Karpas-422 (cell line): ENCODE data around the gene THOC2. TPM values are rescaled to one million over a fixed set of nuclear protein-coding genes. Genes with fewer than 3 reads are reported as not detected.
A peak's percentile ranks its signal among the peaks of the same experiment; 100 is the strongest.
"Not testable (repeated sequence)": the region's sequence is repeated elsewhere in the genome, so short reads cannot be mapped to it uniquely, and the experiment has no call there.

Experiments used
- DNase-seq: peaks from one replicate; pipeline ENCODE4 v3.0.0-alpha.2; 2015
- H2AFZ ChIP-seq: fragments of 200-600 bp; sonication (generic); 2 replicates; pipeline ENCODE4 v1.6.1; 2014; ENCODE audit warnings: antibody characterized with exemption, low read length, mixed read lengths
- H3K27ac ChIP-seq: fragments of 200-600 bp; sonication (generic); 2 replicates; pipeline ENCODE4 v1.5.1; 2014; ENCODE audit warnings: mild to moderate bottlenecking, low read length, moderate library complexity
- H3K27me3 ChIP-seq: fragments of 200-600 bp; sonication (generic); 2 replicates; pipeline ENCODE4 v1.6.1; 2014; ENCODE audit warnings: low read length, mixed read lengths
- H3K36me3 ChIP-seq: fragments of 200-600 bp; sonication (generic); 2 replicates; pipeline ENCODE4 v1.6.1; 2014; ENCODE audit warnings: low read length, mixed read lengths; ENCODE audit not compliant: insufficient read depth
- H3K4me1 ChIP-seq: fragments of 200-600 bp; sonication (generic); 2 replicates; pipeline ENCODE4 v1.6.1; 2014; ENCODE audit warnings: mild to moderate bottlenecking, low read length, mixed read lengths
- H3K4me2 ChIP-seq: fragments of 200-600 bp; sonication (generic); 2 replicates; pipeline ENCODE4 v1.6.1; 2014; ENCODE audit warnings: low read length, low read depth, mild to moderate bottlenecking; ENCODE audit not compliant: poor library complexity, severe bottlenecking
- H3K4me3 ChIP-seq: fragments of 200-600 bp; sonication (generic); 2 replicates; pipeline ENCODE4 v1.5.1; 2014; ENCODE audit warnings: mild to moderate bottlenecking, antibody characterized with exemption, low read length, mixed read lengths
- H3K79me2 ChIP-seq: fragments of 200-600 bp; sonication (generic); 2 replicates; pipeline ENCODE4 v1.6.1; 2014; ENCODE audit warnings: mild to moderate bottlenecking, low read length, mixed read lengths
- H3K9ac ChIP-seq: fragments of 200-600 bp; sonication (generic); 2 replicates; pipeline ENCODE4 v1.6.0; 2014; ENCODE audit warnings: low read length
- H3K9me2 ChIP-seq: fragments of 200-600 bp; sonication (generic), shearing (Covaris generic); replicated peaks from 2 replicates; pipeline ENCODE4 v1.6.0; 2014; ENCODE audit warnings: mild to moderate bottlenecking, low read length, moderate library complexity; ENCODE audit not compliant: insufficient read depth
- H3K9me3 ChIP-seq: fragments of 300-700, 200-600 bp; sonication (generic); 2 replicates; pipeline ENCODE4 v1.6.1; 2014; ENCODE audit warnings: low read length, mixed read lengths
- H4K20me1 ChIP-seq: fragments of 200-600 bp; sonication (generic); 2 replicates; pipeline ENCODE4 v1.6.1; 2014; ENCODE audit warnings: mild to moderate bottlenecking, antibody characterized with exemption, low read length, low read depth; ENCODE audit not compliant: insufficient read depth
- total RNA-seq: library from RNA; depleted of rRNA; stranded (reverse); fragments of >200 nt; shearing (Covaris generic); gene quantifications from 2 replicates; pipeline ENCODE4 v1.2.3, GENCODE V29; 2014; ENCODE audit warnings: low replicate concordance

Gene THOC2
- total RNA-seq, 1 experiment from 2014 or later, result 136 TPM

DNA sequence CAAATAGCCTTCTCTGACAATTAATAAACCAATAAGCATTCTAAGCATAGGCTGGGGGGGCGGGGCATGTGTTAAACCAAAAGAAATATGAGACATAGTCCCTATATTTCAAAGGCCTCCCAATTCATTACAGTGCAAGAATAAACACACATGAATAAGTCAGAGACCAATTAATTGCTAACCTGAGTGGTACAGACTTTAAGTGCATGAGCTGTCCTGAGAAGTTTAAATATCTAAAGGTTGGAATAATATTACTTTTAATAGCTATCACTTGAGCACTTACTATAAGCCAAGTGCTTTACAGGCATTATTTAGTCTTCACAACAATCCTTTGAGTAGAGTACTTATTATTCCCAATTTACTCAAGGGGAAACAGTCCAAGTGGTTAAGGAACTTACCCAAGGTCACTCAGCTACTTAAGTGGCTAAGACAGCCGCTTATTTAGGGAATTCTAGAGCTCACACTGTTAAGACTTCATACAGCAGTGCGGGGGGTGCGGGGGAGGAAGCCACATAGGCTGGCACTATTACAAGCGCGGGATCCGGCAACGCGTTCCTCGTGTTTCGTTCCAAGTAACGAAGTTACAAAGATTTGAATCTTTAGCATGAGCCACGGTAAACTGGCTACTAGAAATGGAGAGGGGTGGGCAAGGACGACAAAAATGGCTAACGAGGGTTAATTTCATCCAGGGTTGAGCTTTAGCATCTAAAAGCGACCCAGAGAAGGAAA lies 1.4 kb downstream of the THOC2 start:
- Histone ChIP-seq H2AFZ (no peak overlapping the region), H3K36me3 (peaks cover 7% of the 10 kb centered on the region), H3K79me2 (peaks cover 68% of the 10 kb centered on the region), H3K27me3 (no peaks in the 10 kb centered on the region), H3K27ac (0 out of 2 replicates have a peak overlapping the region, but pooled peaks have one; percentile 11), H3K4me3 (peak overlapping the region; percentile 90), H4K20me1 (peaks cover 5% of the 10 kb centered on the region; the same call in 1 of the 2 replicates), H3K9me3 (no peaks in the 10 kb centered on the region), H3K4me1 (peaks cover 30% of the 10 kb centered on the region), H3K9me2 (no peaks in the 10 kb centered on the region), H3K9ac (peak overlapping the region; percentile 90), H3K4me2 (peak overlapping the region; percentile 70)
- DNase-seq, result peak; percentile 51

- Histone ChIP-seq H3K9ac (no peak overlapping the region), H3K4me1 (peaks cover 30% of the 10 kb centered on the region), H3K27ac (no peak overlapping the region), H3K4me3 (no peak overlapping the region), H3K4me2 (no peak overlapping the region), H3K9me3 (no peaks in the 10 kb centered on the region), H4K20me1 (peaks cover 5% of the 10 kb centered on the region; the same call in 1 of the 2 replicates), H3K9me2 (no peaks in the 10 kb centered on the region), H3K36me3 (peaks cover 7% of the 10 kb centered on the region), H3K27me3 (no peaks in the 10 kb centered on the region), H3K79me2 (peaks cover 97% of the 10 kb centered on the region), H2AFZ (no peak overlapping the region)
- DNase-seq, result no peak
Measured at GRCh38 chrX:123728554-123728953, 4.3 kb downstream of the THOC2 start.

DNA sequence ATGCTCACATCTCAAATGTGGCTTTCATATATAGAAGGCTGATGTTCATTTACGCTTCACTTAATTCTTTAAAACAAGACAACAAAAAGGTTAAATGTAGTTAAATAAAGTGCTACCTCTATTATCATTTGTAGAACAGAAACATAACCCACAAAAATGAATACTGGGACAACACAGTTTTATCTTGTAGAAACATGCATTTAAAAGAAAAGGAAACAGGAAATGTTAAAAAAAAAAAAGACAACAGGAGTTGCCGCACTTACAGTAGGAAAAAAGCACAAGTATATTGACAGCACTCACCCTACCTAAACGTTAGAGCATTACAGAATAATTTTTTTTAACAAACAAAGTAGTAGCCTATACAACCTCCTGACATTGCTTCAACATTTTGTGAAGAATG lies 4.8 kb downstream of the THOC2 start:
- Histone ChIP-seq H3K4me3 (no peak overlapping the region), H3K4me1 (peaks cover 27% of the 10 kb centered on the region), H3K27ac (no peak overlapping the region), H3K9me2 (no peaks in the 10 kb centered on the region), H4K20me1 (peaks cover 10% of the 10 kb centered on the region; the same call in 1 of the 2 replicates), H3K9ac (no peak overlapping the region), H3K4me2 (no peak overlapping the region), H3K79me2 (peaks cover 100% of the 10 kb centered on the region), H3K9me3 (no peaks in the 10 kb centered on the region), H2AFZ (no peak overlapping the region), H3K27me3 (no peaks in the 10 kb centered on the region), H3K36me3 (peaks cover 7% of the 10 kb centered on the region)
- DNase-seq, result no peak

GRCh38 chrX:123722193-123722592 lies 10.7 kb downstream of the THOC2 start:
- H3K9me2 ChIP-seq, H4K20me1 ChIP-seq, H2AFZ ChIP-seq, H3K4me1 ChIP-seq, H3K4me2 ChIP-seq, H3K36me3 ChIP-seq, H3K4me3 ChIP-seq, H3K27me3 ChIP-seq, H3K9me3 ChIP-seq, H3K27ac ChIP-seq, DNase-seq, H3K9ac ChIP-seq: not testable (repeated sequence)
- peaks cover 99% of the 10 kb centered on the region for H3K79me2 ChIP-seq

- no peak overlapping the region for H3K9ac ChIP-seq
- H3K4me3 ChIP-seq, result no peak overlapping the region
- H3K79me2 ChIP-seq, result peaks cover 97% of the 10 kb centered on the region
- H3K4me1 ChIP-seq, result peaks cover 4% of the 10 kb centered on the region
- H3K27me3 ChIP-seq, result no peaks in the 10 kb centered on the region
- DNase-seq, result no peak
- H3K9me2 ChIP-seq, result no peaks in the 10 kb centered on the region
- no peaks in the 10 kb centered on the region for H3K36me3 ChIP-seq
- no peaks in the 10 kb centered on the region for H3K9me3 ChIP-seq
- H4K20me1 ChIP-seq, result 0 out of 2 replicates have a peak, but pooled peaks cover 4% of the 10 kb centered on the region
- H2AFZ ChIP-seq, result no peak overlapping the region
- no peak overlapping the region for H3K4me2 ChIP-seq
- no peak overlapping the region for H3K27ac ChIP-seq
Measured at GRCh38 chrX:123720486-123720885, 12.4 kb downstream of the THOC2 start.

GRCh38 chrX:123713841-123714240 lies 19.0 kb downstream of the THOC2 start:
- no peak overlapping the region for H3K4me3 ChIP-seq
- DNase-seq, result no peak
- H2AFZ ChIP-seq, result no peak overlapping the region
- H3K9me3 ChIP-seq, result no peaks in the 10 kb centered on the region
- peaks cover 85% of the 10 kb centered on the region for H3K79me2 ChIP-seq
- H3K36me3 ChIP-seq, result peaks cover 4% of the 10 kb centered on the region; the same call in 1 of the 2 replicates
- no peaks in the 10 kb centered on the region for H3K9me2 ChIP-seq
- no peak overlapping the region for H3K4me2 ChIP-seq
- H3K27me3 ChIP-seq, result no peaks in the 10 kb centered on the region
- H3K9ac ChIP-seq, result no peak overlapping the region
- H4K20me1 ChIP-seq, result no peaks in the 10 kb centered on the region
- H3K27ac ChIP-seq, result no peak overlapping the region
- peaks cover 24% of the 10 kb centered on the region for H3K4me1 ChIP-seq

DNA sequence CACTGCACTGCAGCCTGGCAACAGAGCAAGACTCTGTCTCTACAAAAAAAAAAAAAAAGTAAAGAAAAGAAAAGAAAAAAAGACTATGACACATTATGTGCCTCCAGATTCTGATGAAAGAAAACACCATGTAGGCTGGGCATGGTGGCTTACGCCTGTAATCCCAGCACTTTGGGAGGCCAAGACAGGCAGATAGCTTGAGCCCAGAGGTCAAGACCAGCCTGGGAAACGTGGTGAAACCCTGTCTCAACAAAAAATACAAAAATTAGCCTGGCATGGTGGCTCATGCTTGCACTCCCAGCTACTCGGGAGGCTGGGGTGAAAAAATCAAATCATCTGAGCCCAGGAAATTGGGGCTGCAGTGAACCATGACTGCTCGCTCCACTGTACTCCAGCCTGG lies 19.4 kb downstream of the THOC2 start:
- Histone ChIP-seq H3K79me2 (peaks cover 85% of the 10 kb centered on the region), H3K9me3 (no peaks in the 10 kb centered on the region), H3K27me3 (no peaks in the 10 kb centered on the region), H3K4me3 (no peak overlapping the region), H3K27ac (no peak overlapping the region), H3K9ac (no peak overlapping the region), H3K4me2 (no peak overlapping the region), H4K20me1 (no peaks in the 10 kb centered on the region), H3K4me1 (peaks cover 24% of the 10 kb centered on the region), H3K9me2 (no peaks in the 10 kb centered on the region), H2AFZ (no peak overlapping the region), H3K36me3 (peaks cover 4% of the 10 kb centered on the region; the same call in 1 of the 2 replicates)
- no peak for DNase-seq

DNA sequence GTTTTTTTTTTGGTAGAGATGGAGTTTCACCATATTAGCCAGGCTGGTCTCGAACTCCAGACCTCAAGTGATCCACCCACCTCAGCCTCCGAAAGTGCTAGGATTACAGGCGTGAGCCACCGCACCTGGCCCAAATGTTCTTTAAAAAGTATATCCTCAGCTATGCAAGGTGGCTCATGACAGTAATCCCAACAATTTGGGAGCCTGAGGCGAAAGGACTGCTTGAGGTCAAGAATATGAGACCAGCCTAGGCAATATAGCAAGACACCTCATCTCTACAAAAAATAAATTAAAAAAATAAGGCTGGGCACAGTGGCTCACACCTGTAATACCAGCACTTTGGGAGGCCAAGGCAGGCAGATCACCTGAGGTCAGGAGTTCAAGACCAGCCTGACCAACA lies 21.7 kb downstream of the THOC2 start:
- H3K79me2 ChIP-seq, result peaks cover 83% of the 10 kb centered on the region
- H3K4me3 ChIP-seq, H2AFZ ChIP-seq, H3K27me3 ChIP-seq, H4K20me1 ChIP-seq, H3K36me3 ChIP-seq, H3K9me3 ChIP-seq, DNase-seq, H3K4me2 ChIP-seq, H3K9me2 ChIP-seq, H3K27ac ChIP-seq, H3K9ac ChIP-seq: not testable (repeated sequence)
- H3K4me1 ChIP-seq, result peaks cover 24% of the 10 kb centered on the region
